GM19467 (cell line): ENCODE measurements around the gene RYR3.

Source experiments
- ATAC-seq: cut with Tn5 transposase; IDR thresholded peaks from one replicate; pipeline ENCODE4 v1.9.1; 2021; ENCODE audit warnings: mild to moderate bottlenecking, moderate library complexity; ENCODE audit not compliant: unreplicated experiment

The RYR3 gene

GRCh38 chr15:33448151-33448550 lies 137.4 kb downstream of the RYR3 start:
- ATAC-seq, result no peak

GRCh38 chr15:33448961-33449606 lies 138.3 kb downstream of the RYR3 start:
- no peak for ATAC-seq

GRCh38 chr15:33449810-33450209 lies 139.0 kb downstream of the RYR3 start:
- no peak for ATAC-seq

GRCh38 chr15:33451385-33451784 lies 140.6 kb downstream of the RYR3 start:
- no peak for ATAC-seq

- ATAC-seq, result no peak
These were observed 143.0 kb downstream of the RYR3 start for GRCh38 chr15:33453761-33454160.

- ATAC-seq, result no peak
These were observed 143.6 kb downstream of the RYR3 start for GRCh38 chr15:33454346-33454745.

- no peak for ATAC-seq
These were observed 144.2 kb downstream of the RYR3 start for GRCh38 chr15:33454996-33455395.

GRCh38 chr15:33458421-33458820 lies 147.7 kb downstream of the RYR3 start:
- no peak for ATAC-seq

GRCh38 chr15:33460166-33460805 lies 149.5 kb downstream of the RYR3 start:
- ATAC-seq, result no peak

- ATAC-seq, result no peak
These were observed 150.9 kb downstream of the RYR3 start for GRCh38 chr15:33461671-33462070.

GRCh38 chr15:33467146-33467815 lies 156.5 kb downstream of the RYR3 start:
- no peak for ATAC-seq

- no peak for ATAC-seq
These were observed 157.0 kb downstream of the RYR3 start for GRCh38 chr15:33467816-33468163.

GRCh38 chr15:33468740-33469139 lies 158.0 kb downstream of the RYR3 start:
- ATAC-seq, result no peak

GRCh38 chr15:33473005-33473404 lies 162.2 kb downstream of the RYR3 start:
- ATAC-seq, result no peak

- no peak for ATAC-seq
These were observed 162.9 kb downstream of the RYR3 start for GRCh38 chr15:33473714-33474113.

- no peak for ATAC-seq
These were observed 165.3 kb downstream of the RYR3 start for GRCh38 chr15:33476076-33476475.

GRCh38 chr15:33476908-33477307 lies 166.1 kb downstream of the RYR3 start:
- no peak for ATAC-seq

GRCh38 chr15:33489335-33489734 lies 178.6 kb downstream of the RYR3 start:
- no peak for ATAC-seq

GRCh38 chr15:33490703-33491102 lies 179.9 kb downstream of the RYR3 start:
- no peak for ATAC-seq

GRCh38 chr15:33492434-33493052 lies 181.8 kb downstream of the RYR3 start:
- ATAC-seq, result no peak

- no peak for ATAC-seq
These were observed 183.5 kb downstream of the RYR3 start for GRCh38 chr15:33494306-33494705.
